Activated CD8-positive, alpha-beta memory T cell treated with anti-CD3 and anti-CD28 coated beads for 36 hours (primary cell): ENCODE results near the gene SPDYE6. TPM values are rescaled to one million over a fixed set of nuclear protein-coding genes. Genes with fewer than 3 reads are reported as not detected.
"Not testable (repeated sequence)": the region's sequence is repeated elsewhere in the genome, so short reads cannot be mapped to it uniquely, and the experiment has no call there.

Source experiments
- CTCF ChIA-PET: fragments of 350-600 bp; sonication (Branson Sonifier 250); formaldehyde crosslinking; loops from one replicate; lab custom pipeline; 2021; ENCODE audit warnings: antibody characterized with exemption; lab: Charles Lee
- POLR2A ChIA-PET: fragments of 350-600 bp; sonication (Branson Sonifier 250); formaldehyde crosslinking; loops from one replicate; lab custom pipeline; 2021; ENCODE audit warnings: antibody characterized with exemption; lab: Charles Lee
- total RNA-seq, 2 experiments: library from RNA; stranded (reverse); gene quantifications; one replicate each; pipeline ENCODE4 v1.2.3, GENCODE V29; 2021

The SPDYE6 gene
- total RNA-seq, 2 experiments from 2014 or later, result not detected

DNA sequence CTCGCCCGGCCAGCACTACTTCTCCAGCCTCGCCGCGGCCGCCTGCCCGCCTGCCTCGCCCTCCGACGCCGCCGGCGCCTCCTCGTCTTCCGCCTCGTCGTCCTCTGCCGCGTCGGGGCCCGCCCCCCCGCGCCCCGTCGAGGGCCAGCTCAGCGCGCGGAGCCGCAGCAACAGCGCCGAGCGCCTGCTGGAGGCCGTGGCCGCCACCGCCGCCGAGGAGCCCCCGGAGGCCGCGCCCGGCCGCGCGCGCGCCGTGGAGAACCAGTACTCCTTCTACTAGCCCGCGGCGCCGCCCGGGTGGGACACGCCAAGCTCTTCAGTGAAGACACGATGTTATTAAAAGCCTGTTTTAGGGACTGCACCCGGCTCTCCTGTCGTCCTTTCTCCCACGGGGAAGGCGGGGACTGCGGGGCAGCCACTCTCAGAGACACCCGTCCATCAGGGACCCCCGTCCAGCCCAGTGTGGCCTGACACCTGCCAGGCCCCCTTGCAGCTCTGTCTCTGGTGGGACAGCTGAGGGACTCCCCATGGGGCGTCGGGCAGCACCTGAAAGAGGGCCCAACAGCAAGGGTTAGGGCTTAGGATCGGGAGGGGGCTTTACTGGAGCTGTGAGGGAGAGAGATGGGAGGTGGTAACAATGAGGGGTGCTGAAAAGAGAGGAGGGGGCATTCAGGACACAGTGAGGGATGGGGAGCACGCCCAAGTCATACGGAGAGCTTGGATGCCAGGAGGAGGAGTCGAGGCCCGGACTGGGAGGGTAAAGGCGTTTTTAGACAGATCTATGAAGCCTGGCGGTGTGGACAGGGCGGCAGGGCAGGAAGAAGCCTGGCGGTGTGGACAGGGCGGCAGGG is 34.7 kb downstream of the SPDYE6 start:
- ChIA-PET POLR2A (no interaction called here), CTCF (no interaction called here)

DNA sequence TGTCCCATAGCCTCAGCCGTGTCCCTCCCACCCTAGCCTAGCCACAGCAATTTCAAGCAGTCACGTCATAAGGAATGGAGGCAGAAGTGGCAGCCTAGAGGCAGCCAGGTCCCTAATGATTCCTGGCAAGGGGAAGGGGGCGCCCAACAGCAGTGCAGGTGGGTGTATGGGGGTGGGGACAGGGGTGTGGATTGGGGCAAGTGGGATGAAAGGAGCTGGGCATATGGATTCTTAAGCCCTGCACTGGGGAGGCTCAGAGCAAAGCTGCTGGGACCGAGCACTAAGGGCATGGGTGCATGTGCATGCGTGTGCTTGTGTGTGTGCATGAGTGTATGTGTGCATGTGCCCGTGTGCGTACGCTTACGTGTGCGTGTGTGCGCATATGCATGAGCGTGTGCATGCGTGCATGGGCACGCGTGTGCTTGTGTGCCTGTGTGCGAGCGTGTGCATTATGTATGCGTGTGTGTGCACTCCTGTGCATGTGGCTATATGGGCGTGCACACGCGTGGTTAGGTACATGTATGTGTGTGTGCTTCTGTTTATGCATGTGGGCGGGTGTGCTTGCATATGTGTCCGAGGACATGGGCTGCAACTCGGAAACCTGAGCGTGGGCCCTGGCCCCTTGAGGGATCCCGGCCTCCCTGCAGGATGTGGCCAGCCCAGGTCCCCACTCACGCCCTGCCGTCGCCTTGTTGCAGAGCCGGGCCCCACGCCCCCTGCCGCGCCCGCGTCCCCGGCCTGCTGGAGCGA is 35.5 kb downstream of the SPDYE6 start:
- ChIA-PET CTCF (no interaction called here), POLR2A (no interaction called here)

DNA sequence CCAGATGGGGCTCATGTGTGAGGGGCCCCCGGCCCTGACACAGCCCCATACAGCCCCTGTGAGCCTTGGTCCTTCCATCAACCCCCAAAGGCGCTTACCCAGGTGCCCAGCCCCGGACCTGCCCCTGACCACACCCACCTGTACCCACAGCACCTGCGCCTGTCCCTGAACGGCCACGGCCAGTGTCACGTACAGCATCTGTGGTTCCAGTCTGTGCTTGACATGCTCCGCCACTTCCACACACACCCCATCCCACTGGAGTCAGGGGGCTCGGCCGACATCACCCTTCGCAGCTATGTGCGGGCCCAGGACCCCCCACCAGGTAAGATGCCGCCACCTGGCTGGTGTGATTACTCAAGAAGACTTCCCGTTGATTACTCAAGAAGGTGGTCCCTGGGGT is 36.1 kb downstream of the SPDYE6 start:
- CTCF ChIA-PET, result no interaction called here
- POLR2A ChIA-PET, result no interaction called here

DNA sequence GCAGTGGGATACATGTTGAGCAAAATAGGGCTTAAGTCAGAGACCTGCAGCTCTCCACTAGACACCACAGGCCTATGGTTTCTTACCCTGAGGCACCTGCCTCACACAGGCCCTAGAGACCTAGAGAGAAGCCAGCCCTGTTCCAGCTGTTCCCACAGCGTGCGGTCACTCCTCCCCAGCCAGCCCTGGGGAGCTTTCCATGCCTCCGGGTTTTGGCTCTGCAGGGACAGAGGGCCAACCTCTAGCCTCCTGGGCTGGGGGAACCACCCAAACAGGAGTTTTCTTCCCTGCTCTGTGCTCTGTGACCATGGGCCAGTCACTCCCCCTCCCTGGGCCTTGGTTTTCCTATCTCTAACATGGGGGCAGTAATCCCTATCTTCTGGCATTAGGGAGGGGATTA is 36.6 kb downstream of the SPDYE6 start:
- ChIA-PET POLR2A (no interaction called here), CTCF (no interaction called here)

DNA sequence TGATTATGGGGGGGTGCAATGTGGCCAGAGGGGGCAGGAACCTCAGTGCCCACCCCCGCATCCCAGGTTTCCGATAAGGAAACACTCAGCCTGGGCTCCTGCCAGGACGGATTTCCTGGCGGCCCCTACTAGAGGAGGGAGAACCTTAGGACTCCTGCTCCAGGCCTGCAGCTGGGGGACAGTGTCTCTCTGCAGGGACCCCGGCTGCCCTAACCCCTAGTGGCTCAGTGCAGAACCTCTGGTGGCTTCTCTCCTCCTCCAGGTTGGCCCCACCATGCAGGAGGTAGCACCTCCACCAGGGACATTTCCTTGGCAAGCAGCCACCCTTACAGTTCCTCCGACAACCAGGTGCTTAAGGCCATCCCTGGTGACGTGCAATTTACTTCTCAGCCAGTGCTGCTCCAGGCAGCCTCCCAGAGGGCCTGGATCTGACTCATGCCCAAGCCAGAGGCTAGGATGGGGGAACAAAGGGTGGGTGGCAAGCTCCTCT is 37.7 kb downstream of the SPDYE6 start:
- CTCF ChIA-PET, result no interaction called here
- POLR2A ChIA-PET, result no interaction called here

DNA sequence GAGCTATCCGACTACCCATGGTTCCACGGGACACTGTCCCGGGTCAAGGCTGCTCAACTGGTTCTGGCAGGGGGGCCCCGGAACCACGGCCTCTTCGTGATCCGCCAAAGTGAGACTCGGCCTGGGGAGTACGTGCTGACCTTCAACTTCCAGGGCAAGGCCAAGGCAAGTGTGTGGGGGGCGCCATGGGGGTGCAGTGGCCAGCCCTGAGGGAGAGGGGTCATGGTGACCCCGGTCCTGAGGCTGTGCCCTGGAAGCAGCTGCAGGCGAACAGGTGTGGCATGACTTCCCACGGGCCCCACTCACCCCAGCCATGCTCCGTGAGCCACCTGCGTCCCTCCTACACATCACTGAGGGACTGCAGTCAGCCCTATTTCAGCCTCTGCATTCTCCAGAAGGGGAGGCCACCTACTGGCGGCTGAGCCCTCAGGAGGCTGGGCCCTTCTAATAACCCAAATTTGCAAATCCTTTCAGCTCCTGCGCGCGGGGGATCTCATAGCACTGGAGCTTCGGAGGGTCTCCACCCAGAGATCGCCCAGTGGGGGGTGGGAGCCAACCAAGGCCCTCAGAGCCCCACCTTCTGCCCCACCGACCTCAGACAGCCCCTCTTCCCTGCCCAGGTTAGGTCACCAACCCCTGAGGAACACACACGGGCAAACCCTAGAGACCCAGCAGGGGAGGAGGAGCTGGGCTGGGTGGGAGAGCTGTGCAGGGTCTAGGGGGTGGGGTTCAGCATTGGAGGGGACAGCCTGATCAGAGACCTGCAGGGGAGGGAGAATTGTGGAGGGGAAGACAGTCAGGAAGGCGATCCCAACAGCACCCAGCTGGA is 38.8 kb downstream of the SPDYE6 start:
- ChIA-PET POLR2A (no interaction called here), CTCF (no interaction called here)

DNA sequence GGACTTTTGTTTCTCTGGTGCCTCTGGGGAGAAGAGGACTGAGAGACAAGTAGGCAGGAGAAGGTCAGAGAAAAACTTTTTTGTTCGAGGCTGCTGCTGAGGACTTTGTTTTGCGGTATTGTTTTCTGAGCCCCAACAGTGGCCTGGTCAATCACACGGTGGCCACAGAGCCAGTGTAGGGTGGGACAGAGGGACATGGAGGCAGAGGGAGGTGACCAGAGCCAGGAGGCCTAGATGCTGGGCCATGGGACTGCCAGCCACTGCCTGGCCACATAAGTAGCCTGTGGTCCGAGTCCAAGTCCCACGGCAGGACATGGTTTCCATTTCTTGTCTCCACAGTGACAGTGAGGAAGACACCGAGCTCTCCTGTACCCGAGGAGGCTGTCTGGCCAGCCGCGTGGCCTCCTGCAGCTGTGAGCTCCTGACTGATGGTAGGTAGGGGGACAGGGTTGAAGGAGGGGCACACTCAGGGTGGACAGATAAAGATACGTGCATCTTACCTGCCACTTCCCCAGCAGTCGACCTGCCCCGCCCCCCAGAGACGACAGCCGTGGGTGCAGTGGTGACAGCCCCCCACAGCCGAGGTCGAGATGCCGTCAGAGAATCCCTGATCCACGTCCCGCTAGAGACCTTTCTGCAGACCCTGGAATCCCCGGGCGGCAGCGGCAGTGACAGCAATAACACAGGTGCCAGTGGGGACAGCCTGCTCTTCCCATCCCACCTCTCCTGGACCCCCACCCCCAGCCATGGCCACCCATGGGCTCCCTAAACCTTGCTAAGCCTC is 42.1 kb downstream of the SPDYE6 start:
- ChIA-PET CTCF (no interaction called here), POLR2A (no interaction called here)

DNA sequence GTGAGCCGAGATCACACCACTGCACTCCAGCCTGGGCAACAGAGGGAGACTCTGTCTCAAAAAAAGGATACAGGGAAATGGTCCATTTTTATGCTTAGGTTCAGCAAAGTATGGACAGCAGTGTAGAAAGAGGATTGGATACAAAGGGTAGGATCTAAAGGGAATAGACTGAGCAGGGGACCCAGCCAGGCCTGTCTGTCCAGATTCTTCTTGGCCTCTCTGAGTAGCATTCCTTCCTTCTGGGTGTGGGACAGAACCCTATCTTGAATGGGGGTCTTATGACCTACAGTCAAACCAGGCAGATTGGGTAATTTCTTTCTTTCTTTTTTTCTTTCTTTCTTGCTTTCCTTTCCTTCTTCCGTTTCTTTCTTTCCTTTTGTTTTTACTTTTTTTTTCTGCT is 43.9 kb downstream of the SPDYE6 start:
- POLR2A ChIA-PET, result no interaction called here
- CTCF ChIA-PET, result no interaction called here

DNA sequence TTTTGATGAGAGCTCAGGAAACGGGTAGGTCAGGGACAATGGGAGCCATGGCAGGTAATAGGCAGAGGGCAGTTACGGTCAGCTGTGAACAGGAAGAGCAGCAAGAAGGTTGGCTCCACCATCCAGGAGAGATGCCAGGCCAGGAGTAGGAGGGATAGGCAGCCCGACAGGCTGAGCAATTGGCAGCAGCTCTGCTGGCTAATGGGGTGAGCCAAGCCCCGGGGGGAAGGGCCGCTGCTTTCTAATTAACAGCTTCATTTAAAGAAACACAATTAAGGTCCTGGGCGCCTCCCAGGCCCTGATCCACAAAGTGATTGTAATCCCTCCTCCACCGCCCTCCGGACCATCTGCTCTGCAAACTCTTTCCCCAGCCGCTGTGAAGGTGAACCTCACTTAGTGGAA is 45.8 kb downstream of the SPDYE6 start:
- ChIA-PET POLR2A (no interaction called here), CTCF (no interaction called here)

DNA sequence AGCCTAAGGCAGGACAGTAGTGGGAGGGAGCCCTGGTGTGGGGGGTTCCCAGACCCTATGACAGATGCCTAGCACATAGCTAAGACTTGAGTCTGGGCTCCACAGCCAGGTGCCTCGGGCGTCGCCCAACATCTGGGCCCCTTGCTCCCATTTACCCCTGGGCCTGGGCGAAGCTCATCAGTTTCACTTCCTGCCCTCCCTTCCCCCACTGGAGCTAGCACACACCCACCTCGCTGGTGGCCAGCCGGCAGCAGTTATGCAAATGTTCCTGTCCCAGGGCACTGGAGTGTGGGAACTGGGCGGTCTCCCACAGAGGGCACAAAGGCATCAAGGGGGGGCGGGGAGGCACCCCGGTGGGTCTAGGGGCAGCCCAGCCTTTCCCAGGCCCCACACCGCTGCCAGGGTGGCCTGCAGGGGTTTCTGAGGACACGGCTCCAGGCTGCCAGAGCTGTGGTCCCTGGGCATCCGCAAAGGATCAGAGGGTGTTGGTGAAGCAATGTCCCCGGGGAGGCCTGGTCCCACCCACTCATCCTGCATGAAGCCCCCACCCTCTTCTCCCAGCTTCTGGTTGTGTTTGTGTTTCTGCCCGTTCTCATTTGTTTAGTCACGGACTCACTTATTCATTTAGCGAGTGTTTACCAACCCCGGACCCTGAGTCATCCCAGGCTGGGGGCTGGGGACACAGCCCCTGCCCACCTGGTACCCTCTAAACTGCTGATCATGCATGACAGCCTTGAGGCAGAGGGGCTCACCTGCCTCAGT is 49.1 kb downstream of the SPDYE6 start:
- POLR2A ChIA-PET, result interaction anchor here (0.6 kb wide), 1 partner anchor 151 kb away, joined by 3 read pairs; no protein-coding TSS in a partner anchor
- CTCF ChIA-PET, result interaction anchor here (0.6 to 0.8 kb wide), 3 partner anchors 26 to 755 kb away, joined by 3 to 4 read pairs (median 3); no protein-coding TSS in a partner anchor

DNA sequence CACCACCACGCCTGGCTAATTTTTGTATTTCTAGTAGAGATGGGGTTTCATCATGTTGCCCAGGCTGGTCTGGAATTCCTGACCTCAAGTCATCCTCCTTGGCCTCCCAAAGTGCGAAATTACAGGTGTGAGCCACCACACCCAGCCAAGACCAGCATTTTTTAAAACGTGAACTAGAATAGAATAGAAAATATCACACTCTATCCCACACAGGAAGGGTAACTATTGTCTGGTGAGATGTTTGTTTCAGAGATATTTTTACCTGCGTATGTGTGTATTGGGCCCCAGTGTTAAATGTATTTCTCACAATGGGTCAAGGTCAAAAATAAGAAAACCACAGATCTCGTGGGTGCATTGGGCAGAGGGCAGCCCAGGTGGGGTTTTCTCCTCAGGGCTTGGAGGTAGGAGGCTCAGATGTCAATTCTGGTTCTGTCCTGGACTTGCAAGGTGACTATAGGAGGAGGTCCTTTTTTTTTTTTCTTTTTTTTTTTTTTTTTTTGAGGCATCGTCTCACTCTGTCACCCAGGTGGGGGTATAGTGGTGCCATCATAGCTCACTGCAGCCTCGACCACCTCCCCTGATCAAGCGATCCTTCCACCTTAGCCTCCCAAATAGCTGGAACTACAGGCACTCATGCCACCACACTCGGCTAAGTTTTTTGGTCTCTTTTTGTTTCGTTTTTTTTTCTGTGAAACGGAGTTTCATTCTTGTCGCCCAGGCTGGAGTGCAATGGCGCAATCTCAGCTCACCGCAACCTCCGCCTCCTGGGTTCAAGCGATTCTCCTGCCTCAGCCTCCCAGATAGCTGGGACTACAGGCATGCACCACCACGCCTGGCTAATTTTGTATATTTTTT is 50.6 kb downstream of the SPDYE6 start:
- POLR2A ChIA-PET, result interaction anchor here (0.6 kb wide), 2 partner anchors 984 to 987 kb away, joined by 3 to 5 read pairs; partner anchors contain the start of gene IFT22
- CTCF ChIA-PET, result no interaction called here

DNA sequence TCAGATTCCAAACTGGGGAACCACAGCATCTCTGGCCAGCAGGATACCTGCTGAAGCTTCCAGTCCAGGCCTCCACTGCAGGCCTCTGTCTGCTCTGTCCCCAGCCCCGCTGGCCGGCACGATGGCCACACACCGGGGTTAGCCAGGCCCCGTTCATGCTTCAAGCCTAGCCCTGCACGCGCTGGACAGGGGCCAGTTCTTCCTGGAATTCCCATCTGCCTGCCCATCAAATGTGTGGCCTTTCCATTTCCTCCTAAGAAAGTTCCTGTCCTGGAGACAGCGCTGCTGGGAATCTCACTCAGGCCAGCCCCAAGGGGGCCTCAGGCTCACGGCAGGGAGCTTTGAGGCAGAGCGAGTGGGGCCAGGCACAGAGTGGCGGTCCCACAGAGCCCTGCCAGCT is 51.6 kb downstream of the SPDYE6 start:
- CTCF ChIA-PET, result no interaction called here
- POLR2A ChIA-PET, result interaction anchor here (0.6 kb wide), 1 partner anchor 161 kb away, joined by 11 read pairs; no protein-coding TSS in a partner anchor

DNA sequence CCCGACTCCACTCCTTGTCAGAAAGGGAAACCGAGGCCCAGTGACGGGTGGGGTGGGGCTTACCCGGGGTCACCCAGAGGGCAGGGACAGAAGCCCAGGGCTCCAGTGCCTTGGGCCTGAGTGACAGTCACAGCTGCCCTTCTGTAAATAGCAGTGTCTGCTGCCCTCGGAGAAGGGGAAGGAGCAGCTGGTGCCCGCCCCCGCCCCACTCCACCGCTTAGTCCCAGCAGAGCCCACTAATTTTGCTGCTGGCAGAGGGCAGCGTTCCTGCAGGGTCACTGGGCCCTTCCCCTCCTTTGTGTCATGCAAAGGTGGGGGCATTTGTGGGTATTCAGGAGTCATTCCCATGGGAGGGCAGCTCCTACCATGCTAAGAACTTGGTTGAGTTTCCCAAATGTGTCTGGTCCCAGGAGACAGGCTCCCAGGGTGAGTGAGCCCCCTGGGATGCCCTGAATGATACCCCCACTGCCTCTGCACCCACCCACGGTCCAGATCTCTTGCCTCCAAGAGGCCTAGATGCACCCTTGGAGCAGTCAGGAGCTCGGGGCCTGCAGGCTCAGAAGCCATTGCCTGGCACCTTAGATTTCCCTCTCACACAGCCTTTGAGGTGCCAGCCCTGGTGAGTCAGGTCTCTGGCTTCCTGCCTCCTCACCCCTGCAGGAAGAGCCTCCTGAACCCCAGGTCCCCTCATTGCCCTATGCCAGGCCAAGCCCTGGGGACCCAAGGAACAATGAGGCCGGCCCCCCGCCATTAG is 52.4 kb downstream of the SPDYE6 start:
- ChIA-PET CTCF (no interaction called here), POLR2A (interaction anchor here (0.6 kb wide), 1 partner anchor 162 kb away, joined by 11 read pairs; no protein-coding TSS in a partner anchor)

DNA sequence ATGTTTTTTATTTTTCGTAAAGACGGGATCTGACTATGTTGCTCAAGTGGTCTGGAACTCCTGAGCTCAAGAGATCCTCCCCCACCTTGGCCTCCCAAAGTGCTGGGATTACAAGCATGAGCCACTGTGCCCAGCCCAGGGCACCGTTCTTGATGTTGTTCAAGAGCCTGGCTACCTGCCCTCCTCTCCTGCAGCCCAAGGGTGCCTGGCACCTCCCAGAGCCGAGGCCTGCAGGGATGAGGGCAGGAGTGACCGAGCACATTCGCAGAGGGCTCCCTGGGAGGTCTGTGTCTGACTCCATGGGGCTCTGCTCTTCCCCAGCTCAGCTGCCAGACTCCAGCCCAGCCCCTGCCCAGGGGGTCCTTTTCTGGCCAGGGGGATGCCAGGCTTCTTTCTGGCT is 54.2 kb downstream of the SPDYE6 start:
- POLR2A ChIA-PET, result no interaction called here
- CTCF ChIA-PET, result interaction anchor here (0.9 kb wide), 1 partner anchor 13 kb away, joined by 3 read pairs; no protein-coding TSS in a partner anchor

DNA sequence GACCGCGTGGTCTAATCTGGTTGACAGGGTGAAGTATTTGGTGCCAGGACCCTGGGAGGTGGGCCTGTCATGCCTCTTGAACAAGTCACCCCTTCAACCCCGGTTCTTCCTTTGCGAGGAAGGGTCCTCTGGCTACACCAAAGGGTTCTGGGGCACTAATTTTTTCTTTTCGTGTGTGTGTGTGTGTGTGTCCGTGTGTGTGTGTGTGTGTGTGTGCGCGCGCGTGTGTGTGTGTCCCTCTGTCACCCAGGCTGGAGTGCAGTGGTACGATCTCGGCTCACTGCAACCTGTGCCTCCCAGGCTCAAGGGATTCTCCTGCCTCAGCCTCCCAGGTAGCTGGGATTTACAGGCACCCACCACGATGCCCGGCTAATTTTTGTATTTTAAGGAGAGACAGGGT is 54.9 kb downstream of the SPDYE6 start:
- POLR2A ChIA-PET, result not testable (repeated sequence)
- CTCF ChIA-PET, result interaction anchor here (0.9 kb wide), 1 partner anchor 12 kb away, joined by 3 read pairs; no protein-coding TSS in a partner anchor

DNA sequence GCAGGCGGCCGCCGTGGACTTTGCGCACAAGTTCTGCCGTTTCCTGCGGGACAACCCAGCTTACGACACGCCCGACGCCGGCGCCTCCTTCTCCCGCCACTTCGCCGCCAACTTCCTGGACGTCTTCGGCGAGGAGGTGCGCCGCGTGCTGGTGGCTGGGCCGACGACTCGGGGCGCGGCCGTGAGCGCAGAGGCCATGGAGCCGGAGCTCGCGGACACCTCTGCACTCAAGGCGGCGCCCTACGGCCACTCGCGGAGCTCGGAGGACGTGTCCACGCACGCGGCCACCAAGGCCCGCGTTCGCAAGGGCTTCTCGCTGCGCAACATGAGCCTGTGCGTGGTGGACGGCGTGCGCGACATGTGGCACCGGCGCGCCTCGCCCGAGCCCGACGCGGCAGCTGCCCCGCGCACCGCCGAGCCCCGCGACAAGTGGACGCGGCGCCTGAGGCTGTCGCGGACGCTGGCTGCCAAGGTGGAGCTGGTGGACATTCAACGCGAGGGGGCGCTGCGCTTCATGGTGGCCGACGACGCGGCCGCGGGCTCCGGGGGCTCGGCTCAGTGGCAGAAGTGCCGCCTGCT is 55.5 kb downstream of the SPDYE6 start:
- ChIA-PET CTCF (no interaction called here), POLR2A (no interaction called here)
